Gastrocnemius medialis (tissue), 4 donors: ENCODE data around the gene PLPP4.

ENCODE experiments used
- POLR2A ChIP-seq, 2 donors: fragments of 450-650 bp; IDR thresholded peaks; one replicate each; pipeline ENCODE4 v1.6.1; 2017; ENCODE audit warnings: antibody characterized with exemption in 2 of 2, mild to moderate bottlenecking in 2 of 2, moderate library complexity in 2 of 2
- TF ChIP-seq, protein P1 (sequence below), 5 experiments: fragments of 450-650 bp in 3 of 5; fragments of 200-600 bp in 2 of 5; sonication (generic) in 2 of 5; IDR thresholded peaks in 4 of 5; conservative IDR thresholded peaks in 1 of 5; 1 replicate in 4 of 5; 2 replicates in 1 of 5; pipeline ENCODE4 v1.5.1; 2016 to 2019; ENCODE audit warnings: antibody characterized with exemption in 5 of 5, mild to moderate bottlenecking in 3 of 5, moderate library complexity in 3 of 5

DNA sequence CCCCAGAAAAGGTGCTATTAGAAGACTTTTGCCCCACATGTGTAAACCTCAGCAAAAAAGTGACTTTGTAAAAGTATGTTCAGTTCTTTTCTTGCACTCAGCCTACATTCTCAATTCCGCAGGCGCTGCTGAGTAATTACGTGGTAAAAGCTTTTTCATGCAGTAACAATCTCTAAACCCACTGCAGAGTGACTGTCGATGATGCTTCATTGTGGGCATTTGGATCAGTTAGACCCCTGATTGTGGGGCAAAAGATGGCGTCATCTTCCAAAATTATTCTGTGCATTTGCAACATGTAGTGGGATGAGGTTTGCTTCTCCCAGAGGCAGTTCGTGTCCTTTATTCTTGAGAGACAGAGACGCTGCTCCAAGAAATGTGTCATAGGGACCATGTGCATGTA, 85.6 kb downstream of the PLPP4 start:
- TF ChIP-seq, protein P1, sequence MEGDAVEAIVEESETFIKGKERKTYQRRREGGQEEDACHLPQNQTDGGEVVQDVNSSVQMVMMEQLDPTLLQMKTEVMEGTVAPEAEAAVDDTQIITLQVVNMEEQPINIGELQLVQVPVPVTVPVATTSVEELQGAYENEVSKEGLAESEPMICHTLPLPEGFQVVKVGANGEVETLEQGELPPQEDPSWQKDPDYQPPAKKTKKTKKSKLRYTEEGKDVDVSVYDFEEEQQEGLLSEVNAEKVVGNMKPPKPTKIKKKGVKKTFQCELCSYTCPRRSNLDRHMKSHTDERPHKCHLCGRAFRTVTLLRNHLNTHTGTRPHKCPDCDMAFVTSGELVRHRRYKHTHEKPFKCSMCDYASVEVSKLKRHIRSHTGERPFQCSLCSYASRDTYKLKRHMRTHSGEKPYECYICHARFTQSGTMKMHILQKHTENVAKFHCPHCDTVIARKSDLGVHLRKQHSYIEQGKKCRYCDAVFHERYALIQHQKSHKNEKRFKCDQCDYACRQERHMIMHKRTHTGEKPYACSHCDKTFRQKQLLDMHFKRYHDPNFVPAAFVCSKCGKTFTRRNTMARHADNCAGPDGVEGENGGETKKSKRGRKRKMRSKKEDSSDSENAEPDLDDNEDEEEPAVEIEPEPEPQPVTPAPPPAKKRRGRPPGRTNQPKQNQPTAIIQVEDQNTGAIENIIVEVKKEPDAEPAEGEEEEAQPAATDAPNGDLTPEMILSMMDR (IDR thresholded peaks at IDR 0.05 in 4 of 5, conservative IDR thresholded peaks at IDR 0.05 in 1 of 5), result no peak
- TF ChIP-seq POLR2A (IDR thresholded peaks at IDR 0.05), result no peak
